SH-SY5Y (cell line): ENCODE results near the gene EFCAB14.

Source experiments
- GATA2 ChIP-seq: IDR thresholded peaks from 2 replicates; pipeline ENCODE4 v1.6.1; 2011; ENCODE audit warnings: mild to moderate bottlenecking, low read depth, low read length
- GATA3 ChIP-seq: IDR thresholded peaks from 2 replicates; pipeline ENCODE4 v1.6.1; 2011; ENCODE audit warnings: low read depth, mild to moderate bottlenecking, low read length, moderate library complexity

GRCh38 chr1:46691997-46692790 is 26.7 kb downstream of the EFCAB14 start:
- TF ChIP-seq GATA3 = no peak
- TF ChIP-seq GATA2 = no peak
